Subcutaneous abdominal adipose tissue (tissue), 5 donors: ENCODE measurements around the gene RIMKLA.

Experiments used
- H3K27ac ChIP-seq: one replicate; pipeline ENCODE4 v1.7.0; 2013; ENCODE audit warnings: low read depth, mild to moderate bottlenecking, inconsistent platforms, low read length, moderate library complexity
- H3K27me3 ChIP-seq, 5 donors: one replicate each; pipeline ENCODE4 v1.7.0; 2013; ENCODE audit warnings: low read length in 5 of 5, inconsistent platforms in 1 of 5; ENCODE audit not compliant: control insufficient read depth in 5 of 5, insufficient read depth in 4 of 5
- H3K36me3 ChIP-seq, 5 donors: one replicate each; pipeline ENCODE4 v1.7.0; 2013; ENCODE audit warnings: low read length in 5 of 5; ENCODE audit not compliant: control insufficient read depth in 5 of 5, insufficient read depth in 5 of 5
- H3K4me1 ChIP-seq, 5 donors: one replicate each; pipeline ENCODE4 v1.7.0; 2013; ENCODE audit warnings: low read length in 5 of 5, mild to moderate bottlenecking in 3 of 5, moderate library complexity in 1 of 5; ENCODE audit not compliant: control insufficient read depth in 5 of 5, insufficient read depth in 5 of 5
- H3K4me3 ChIP-seq, 5 donors: one replicate each; pipeline ENCODE4 v1.7.0; 2013; ENCODE audit warnings: low read length in 5 of 5, low read depth in 1 of 5
- H3K9ac ChIP-seq, 5 donors: one replicate each; pipeline ENCODE4 v1.7.0; 2013; ENCODE audit warnings: low read length in 5 of 5, mild to moderate bottlenecking in 4 of 5, moderate library complexity in 3 of 5
- H3K9me3 ChIP-seq, 5 donors: one replicate each; pipeline ENCODE4 v1.7.0; 2013; ENCODE audit warnings: low read length in 5 of 5; ENCODE audit not compliant: control insufficient read depth in 5 of 5
- donor health status: healthy.
- donor health status: healthy.
- donor health status: healthy.
- donor health status: healthy.
- donor health status: healthy.

RIMKLA gene

DNA sequence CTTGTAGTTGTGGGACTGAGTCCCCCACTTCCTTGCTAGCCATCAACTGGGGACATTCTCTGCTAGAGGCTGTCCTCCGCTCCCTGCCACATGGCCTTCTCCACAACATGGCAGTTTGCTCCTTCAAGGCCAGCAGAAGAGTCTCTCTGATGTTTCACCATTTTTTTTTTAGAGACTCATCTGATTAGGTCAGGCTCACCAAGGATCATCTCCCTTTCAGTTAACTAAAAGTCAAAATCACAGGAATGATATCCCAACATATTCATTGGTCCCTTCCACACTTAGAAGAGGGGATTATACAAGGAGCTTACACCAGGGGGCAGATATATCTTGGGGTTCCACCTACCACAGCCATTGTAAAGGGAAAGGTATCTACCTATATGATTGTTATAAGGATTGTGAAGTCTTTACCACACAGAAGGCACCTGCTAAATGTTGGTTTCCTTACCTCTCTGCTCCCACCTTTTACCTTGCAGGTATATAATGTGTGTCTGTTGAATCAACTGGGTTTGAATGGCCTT is 23.3 kb downstream of the RIMKLA start:
- no peaks in the 10 kb centered on the region for H3K36me3 ChIP-seq
- H3K27me3 ChIP-seq: peaks cover 0 to 2% (median 0%) of the 10 kb centered on the region in 5 donors
- no peak overlapping the region for H3K27ac ChIP-seq
- no peak overlapping the region for H3K4me3 ChIP-seq
- H3K4me1 ChIP-seq: no peaks in the 10 kb centered on the region
- H3K9me3 ChIP-seq: no peaks in the 10 kb centered on the region
- no peak overlapping the region for H3K9ac ChIP-seq

GRCh38 chr1:42414551-42415496 is 34.2 kb downstream of the RIMKLA start:
- no peak overlapping the region for H3K27ac ChIP-seq
- peaks cover 0 to 5% (median 0%) of the 10 kb centered on the region in 5 donors for H3K27me3 ChIP-seq
- no peak overlapping the region for H3K9ac ChIP-seq
- H3K36me3 ChIP-seq: no peaks in the 10 kb centered on the region
- H3K4me1 ChIP-seq: no peaks in the 10 kb centered on the region
- no peak overlapping the region for H3K4me3 ChIP-seq
- H3K9me3 ChIP-seq: no peaks in the 10 kb centered on the region

GRCh38 chr1:42417166-42417565 is 36.6 kb downstream of the RIMKLA start:
- Histone ChIP-seq H3K9me3 (no peaks in the 10 kb centered on the region), H3K36me3 (no peaks in the 10 kb centered on the region), H3K9ac (no peak overlapping the region), H3K4me1 (peaks cover 0 to 6% (median 4%) of the 10 kb centered on the region in 5 donors), H3K4me3 (no peak overlapping the region), H3K27ac (no peak overlapping the region), H3K27me3 (peaks cover 0 to 9% (median 0%) of the 10 kb centered on the region in 5 donors)

DNA sequence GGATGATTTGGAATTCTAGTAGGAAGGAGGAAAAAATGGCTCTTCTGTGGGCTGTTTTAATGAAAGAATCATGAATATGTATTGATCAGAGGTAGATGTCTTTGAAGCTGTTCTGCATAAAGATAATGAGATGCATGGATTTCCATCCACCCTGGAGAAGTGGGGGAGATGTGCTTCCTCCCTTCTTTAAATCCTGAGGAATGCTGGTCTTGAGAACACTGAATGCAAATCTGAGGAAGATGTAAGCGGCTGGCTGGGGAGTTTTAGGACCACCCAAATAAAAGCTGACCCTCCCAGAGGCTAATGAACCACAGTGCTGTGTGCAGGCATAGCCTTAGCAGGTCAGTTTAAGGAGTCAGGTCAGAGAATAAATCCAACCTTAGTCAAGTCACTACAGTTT is 37.9 kb downstream of the RIMKLA start:
- Histone ChIP-seq H3K9me3 (no peaks in the 10 kb centered on the region), H3K27me3 (peaks cover 0 to 9% (median 0%) of the 10 kb centered on the region in 5 donors), H3K4me1 (peaks cover 3 to 14% (median 9%) of the 10 kb centered on the region in 5 donors), H3K4me3 (no peak overlapping the region), H3K9ac (no peak overlapping the region), H3K27ac (no peak overlapping the region), H3K36me3 (no peaks in the 10 kb centered on the region)

GRCh38 chr1:42419126-42419821 is 38.7 kb downstream of the RIMKLA start:
- H3K4me1 ChIP-seq: peaks cover 4 to 18% (median 14%) of the 10 kb centered on the region in 5 donors
- no peak overlapping the region for H3K4me3 ChIP-seq
- peaks cover 0 to 9% (median 0%) of the 10 kb centered on the region in 5 donors for H3K27me3 ChIP-seq
- no peak overlapping the region for H3K27ac ChIP-seq
- H3K9ac ChIP-seq: no peak overlapping the region
- no peaks in the 10 kb centered on the region for H3K9me3 ChIP-seq
- H3K36me3 ChIP-seq: no peaks in the 10 kb centered on the region

- Histone ChIP-seq H3K27ac (no peak overlapping the region), H3K9me3 (no peaks in the 10 kb centered on the region), H3K9ac (no peak overlapping the region), H3K27me3 (peaks cover 0 to 7% (median 0%) of the 10 kb centered on the region in 5 donors), H3K36me3 (no peaks in the 10 kb centered on the region), H3K4me1 (peaks cover 4 to 18% (median 16%) of the 10 kb centered on the region in 5 donors), H3K4me3 (no peak overlapping the region)
Measured at GRCh38 chr1:42420121-42420520, 39.5 kb downstream of the RIMKLA start.

GRCh38 chr1:42420911-42421585 is 40.5 kb downstream of the RIMKLA start:
- Histone ChIP-seq H3K27ac (no peak overlapping the region), H3K4me3 (no peak overlapping the region), H3K36me3 (no peaks in the 10 kb centered on the region), H3K27me3 (peaks cover 0 to 7% (median 0%) of the 10 kb centered on the region in 5 donors), H3K4me1 (peaks cover 4 to 18% (median 16%) of the 10 kb centered on the region in 5 donors), H3K9me3 (no peaks in the 10 kb centered on the region), H3K9ac (no peak overlapping the region)

DNA sequence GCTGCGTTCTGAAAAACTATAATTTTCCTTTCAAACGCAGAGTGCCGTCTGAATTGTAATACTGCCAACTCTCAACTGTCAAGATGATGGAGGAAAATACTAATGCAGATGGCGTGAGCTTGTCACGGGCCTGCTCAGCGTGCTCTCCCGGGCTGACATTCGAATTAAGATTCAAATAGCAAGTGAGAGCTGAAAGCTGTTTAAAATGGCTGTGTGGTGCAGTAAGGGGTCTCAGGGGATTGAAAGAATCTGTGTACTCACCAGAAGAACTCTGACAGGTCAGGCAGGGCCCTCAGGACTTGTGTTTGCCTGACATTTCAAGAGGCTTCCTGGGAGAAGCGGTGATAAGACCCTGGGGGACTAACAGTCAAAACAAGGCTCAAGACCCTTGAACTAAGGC is 42.1 kb downstream of the RIMKLA start:
- H3K27me3 ChIP-seq: peaks cover 0 to 7% (median 0%) of the 10 kb centered on the region in 5 donors
- H3K9ac ChIP-seq: no peak overlapping the region
- no peak overlapping the region for H3K27ac ChIP-seq
- no peak overlapping the region for H3K4me3 ChIP-seq
- no peaks in the 10 kb centered on the region for H3K9me3 ChIP-seq
- H3K4me1 ChIP-seq: peaks cover 4 to 23% (median 16%) of the 10 kb centered on the region in 5 donors
- H3K36me3 ChIP-seq: no peaks in the 10 kb centered on the region

DNA sequence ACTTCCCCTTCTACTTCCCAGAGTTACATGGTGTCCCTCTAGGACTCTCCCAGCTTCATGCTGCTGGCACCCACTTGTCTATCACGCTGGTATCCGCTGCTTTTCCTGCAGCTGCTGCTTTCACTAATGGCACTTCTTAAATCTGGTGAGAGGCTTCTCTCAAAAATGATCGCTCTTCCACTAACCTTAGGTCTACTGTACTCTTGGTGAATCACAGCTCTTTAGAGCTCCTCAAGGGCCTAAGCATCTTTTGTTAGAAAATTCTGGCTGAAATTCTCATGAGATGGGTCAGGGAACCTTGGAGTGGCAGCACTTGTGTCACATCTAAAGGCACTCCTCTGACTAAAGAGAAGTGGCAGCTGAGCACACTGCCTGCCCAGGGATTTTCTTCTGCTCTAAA is 43.1 kb downstream of the RIMKLA start:
- no peaks in the 10 kb centered on the region for H3K36me3 ChIP-seq
- H3K9ac ChIP-seq: no peak overlapping the region
- peaks cover 0 to 7% (median 0%) of the 10 kb centered on the region in 5 donors for H3K27me3 ChIP-seq
- H3K9me3 ChIP-seq: no peaks in the 10 kb centered on the region
- no peak overlapping the region for H3K4me3 ChIP-seq
- no peak overlapping the region for H3K27ac ChIP-seq
- H3K4me1 ChIP-seq: peaks cover 4 to 23% (median 16%) of the 10 kb centered on the region in 5 donors
